ENCODE measurements around the gene UGT1A7.
A peak's percentile ranks its signal among the peaks of the same experiment; 100 is the strongest.
"Not testable (repeated sequence)": the region's sequence is repeated elsewhere in the genome, so short reads cannot be mapped to it uniquely, and the experiment has no call there.

Gene UGT1A7

GRCh38 chr2:233684640-233685039 lies 2.9 kb downstream of the UGT1A7 start:
- no peak for FAIRE-seq

GRCh38 chr2:233686928-233687327 lies 5.2 kb downstream of the UGT1A7 start:
- FAIRE-seq: no peak

- FAIRE-seq: no peak
Measured at GRCh38 chr2:233688341-233688740, 6.6 kb downstream of the UGT1A7 start.

- FAIRE-seq: no peak
Measured at GRCh38 chr2:233689031-233689430, 7.3 kb downstream of the UGT1A7 start.

- FAIRE-seq: no peak
Measured at GRCh38 chr2:233689501-233689900, 7.8 kb downstream of the UGT1A7 start.

GRCh38 chr2:233690444-233690843 lies 8.7 kb downstream of the UGT1A7 start:
- FAIRE-seq: no peak

- no peak for FAIRE-seq
Measured at GRCh38 chr2:233691443-233692433, 10.0 kb downstream of the UGT1A7 start.

- no peak for FAIRE-seq
Measured at GRCh38 chr2:233692648-233693047, 10.9 kb downstream of the UGT1A7 start, which contains the start of gene UGT1A6. TSS of gene UGT1A6 (plus strand) at chr2:233692890. CDS start at chr2:233693005, 115 bp downstream.

GRCh38 chr2:233693963-233694362 lies 12.3 kb downstream of the UGT1A7 start:
- FAIRE-seq: no peak

GRCh38 chr2:233698740-233699139 lies 17.0 kb downstream of the UGT1A7 start:
- FAIRE-seq: no peak

- no peak for FAIRE-seq
Measured at GRCh38 chr2:233699424-233700027, 17.8 kb downstream of the UGT1A7 start.

- FAIRE-seq: peak; percentile 11
Measured at GRCh38 chr2:233700028-233700635, 18.4 kb downstream of the UGT1A7 start.

GRCh38 chr2:233700842-233701241 lies 19.1 kb downstream of the UGT1A7 start:
- FAIRE-seq: not testable (repeated sequence)

GRCh38 chr2:233702238-233702637 lies 20.5 kb downstream of the UGT1A7 start:
- no peak for FAIRE-seq

- no peak for FAIRE-seq
Measured at GRCh38 chr2:233705911-233706506, 24.3 kb downstream of the UGT1A7 start.

- FAIRE-seq: no peak
Measured at GRCh38 chr2:233706720-233707119, 25.0 kb downstream of the UGT1A7 start.

GRCh38 chr2:233707940-233708644 lies 26.4 kb downstream of the UGT1A7 start:
- FAIRE-seq: no peak

GRCh38 chr2:233708942-233709341 lies 27.2 kb downstream of the UGT1A7 start:
- FAIRE-seq: no peak

- no peak for FAIRE-seq
Measured at GRCh38 chr2:233711312-233712008, 29.8 kb downstream of the UGT1A7 start.

- no peak for FAIRE-seq
Measured at GRCh38 chr2:233712611-233713261, 31.0 kb downstream of the UGT1A7 start, which contains the start of gene UGT1A5. TSS of gene UGT1A5 (plus strand) at chr2:233712907. CDS start at chr2:233712992, 85 bp downstream.

- FAIRE-seq: no peak
Measured at GRCh38 chr2:233713262-233713615, 31.5 kb downstream of the UGT1A7 start.

Measured in TTC549 (cell line).